ENCODE results near the gene TRIM44.

TRIM44 gene, protein sequence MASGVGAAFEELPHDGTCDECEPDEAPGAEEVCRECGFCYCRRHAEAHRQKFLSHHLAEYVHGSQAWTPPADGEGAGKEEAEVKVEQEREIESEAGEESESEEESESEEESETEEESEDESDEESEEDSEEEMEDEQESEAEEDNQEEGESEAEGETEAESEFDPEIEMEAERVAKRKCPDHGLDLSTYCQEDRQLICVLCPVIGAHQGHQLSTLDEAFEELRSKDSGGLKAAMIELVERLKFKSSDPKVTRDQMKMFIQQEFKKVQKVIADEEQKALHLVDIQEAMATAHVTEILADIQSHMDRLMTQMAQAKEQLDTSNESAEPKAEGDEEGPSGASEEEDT

GRCh38 chr11:35662649-35663407 lies at the start of gene TRIM44:
Gene TRIM44 (plus strand): TSS chr11:35662775. CDS start chr11:35663112, 337 bp downstream.
- peak; percentile 84 for DNase-seq

DNA sequence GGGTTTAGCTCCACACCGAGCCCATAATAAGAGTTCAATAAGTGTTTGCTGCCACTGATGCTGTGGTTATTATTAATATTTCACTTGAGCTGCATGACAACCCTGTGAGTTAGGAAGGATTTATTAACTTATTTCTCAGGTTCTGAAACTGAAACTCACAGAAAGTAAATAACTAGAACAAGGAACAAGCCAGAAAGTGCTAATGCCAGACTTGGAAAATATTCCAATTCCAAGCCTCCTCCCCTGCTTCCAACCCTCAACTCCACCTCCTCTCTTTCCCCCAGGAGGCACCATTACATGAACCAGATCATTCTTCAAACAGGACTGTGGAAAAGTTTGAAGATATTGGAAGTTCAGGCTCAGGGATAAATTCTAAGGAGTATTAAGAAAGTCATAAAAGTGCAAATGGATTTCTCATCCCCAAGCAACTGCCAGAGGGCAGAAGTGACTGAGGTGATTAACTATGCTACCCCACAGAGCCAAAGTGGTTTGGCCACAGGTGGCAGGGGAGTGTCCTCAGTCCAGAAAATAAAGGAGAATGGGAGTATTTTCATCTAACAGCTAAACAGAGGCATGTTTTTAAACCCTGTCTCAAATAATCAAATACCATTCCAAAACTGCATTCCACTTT lies 47.5 kb upstream of the TRIM44 start:
- no peak for DNase-seq

GRCh38 chr11:35615921-35616900 lies 46.4 kb upstream of the TRIM44 start:
- peak; percentile 27 for DNase-seq

DNA sequence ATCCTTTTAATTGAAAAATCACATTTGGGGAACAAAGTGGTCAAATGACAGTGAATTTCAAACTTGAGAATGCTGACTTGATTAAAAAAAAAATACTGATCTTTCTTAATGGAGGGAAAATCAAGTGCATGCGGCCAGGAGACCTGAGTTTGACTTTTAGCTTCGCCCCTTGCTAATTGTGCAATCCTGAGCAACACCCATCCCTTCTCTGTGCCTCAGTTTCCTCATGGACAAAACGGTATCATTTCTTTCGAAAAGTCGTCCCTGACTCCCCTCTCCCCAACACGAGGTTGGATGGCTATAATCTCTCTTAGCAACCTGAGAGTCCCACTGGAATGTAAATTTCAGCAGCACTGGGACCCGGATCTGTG lies 45.3 kb upstream of the TRIM44 start:
- no peak for DNase-seq

- DNase-seq: no peak
Observed at GRCh38 chr11:35617687-35618496, 44.7 kb upstream of the TRIM44 start, which contains the start of gene FJX1. Gene FJX1 (plus strand): TSS chr11:35618460. CDS start chr11:35618637, 177 bp downstream.

DNA sequence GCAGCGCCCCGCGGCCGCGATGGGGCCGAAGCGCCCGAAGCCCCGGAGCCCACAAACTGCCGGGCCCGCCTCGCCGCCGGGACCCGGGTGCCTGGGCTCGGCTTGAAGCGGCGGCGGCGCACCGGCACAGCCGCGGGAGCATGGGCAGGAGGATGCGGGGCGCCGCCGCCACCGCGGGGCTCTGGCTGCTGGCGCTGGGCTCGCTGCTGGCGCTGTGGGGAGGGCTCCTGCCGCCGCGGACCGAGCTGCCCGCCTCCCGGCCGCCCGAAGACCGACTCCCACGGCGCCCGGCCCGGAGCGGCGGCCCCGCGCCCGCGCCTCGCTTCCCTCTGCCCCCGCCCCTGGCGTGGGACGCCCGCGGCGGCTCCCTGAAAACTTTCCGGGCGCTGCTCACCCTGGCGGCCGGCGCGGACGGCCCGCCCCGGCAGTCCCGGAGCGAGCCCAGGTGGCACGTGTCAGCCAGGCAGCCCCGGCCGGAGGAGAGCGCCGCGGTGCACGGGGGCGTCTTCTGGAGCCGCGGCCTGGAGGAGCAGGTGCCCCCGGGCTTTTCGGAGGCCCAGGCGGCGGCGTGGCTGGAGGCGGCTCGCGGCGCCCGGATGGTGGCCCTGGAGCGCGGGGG lies 44.0 kb upstream of the TRIM44 start:
- DNase-seq: no peak

DNA sequence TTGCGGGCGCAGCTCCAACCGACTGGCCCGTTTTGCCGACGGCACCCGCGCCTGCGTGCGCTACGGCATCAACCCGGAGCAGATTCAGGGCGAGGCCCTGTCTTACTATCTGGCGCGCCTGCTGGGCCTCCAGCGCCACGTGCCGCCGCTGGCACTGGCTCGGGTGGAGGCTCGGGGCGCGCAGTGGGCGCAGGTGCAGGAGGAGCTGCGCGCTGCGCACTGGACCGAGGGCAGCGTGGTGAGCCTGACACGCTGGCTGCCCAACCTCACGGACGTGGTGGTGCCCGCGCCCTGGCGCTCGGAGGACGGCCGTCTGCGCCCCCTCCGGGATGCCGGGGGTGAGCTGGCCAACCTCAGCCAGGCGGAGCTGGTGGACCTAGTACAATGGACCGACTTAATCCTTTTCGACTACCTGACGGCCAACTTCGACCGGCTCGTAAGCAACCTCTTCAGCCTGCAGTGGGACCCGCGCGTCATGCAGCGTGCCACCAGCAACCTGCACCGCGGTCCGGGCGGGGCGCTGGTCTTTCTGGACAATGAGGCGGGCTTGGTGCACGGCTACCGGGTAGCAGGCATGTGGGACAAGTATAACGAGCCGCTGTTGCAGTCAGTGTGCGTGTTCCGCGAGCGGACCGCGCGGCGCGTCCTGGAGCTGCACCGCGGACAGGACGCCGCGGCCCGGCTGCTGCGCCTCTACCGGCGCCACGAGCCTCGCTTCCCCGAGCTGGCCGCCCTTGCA lies 43.3 kb upstream of the TRIM44 start:
- peak; percentile 20 for DNase-seq

DNA sequence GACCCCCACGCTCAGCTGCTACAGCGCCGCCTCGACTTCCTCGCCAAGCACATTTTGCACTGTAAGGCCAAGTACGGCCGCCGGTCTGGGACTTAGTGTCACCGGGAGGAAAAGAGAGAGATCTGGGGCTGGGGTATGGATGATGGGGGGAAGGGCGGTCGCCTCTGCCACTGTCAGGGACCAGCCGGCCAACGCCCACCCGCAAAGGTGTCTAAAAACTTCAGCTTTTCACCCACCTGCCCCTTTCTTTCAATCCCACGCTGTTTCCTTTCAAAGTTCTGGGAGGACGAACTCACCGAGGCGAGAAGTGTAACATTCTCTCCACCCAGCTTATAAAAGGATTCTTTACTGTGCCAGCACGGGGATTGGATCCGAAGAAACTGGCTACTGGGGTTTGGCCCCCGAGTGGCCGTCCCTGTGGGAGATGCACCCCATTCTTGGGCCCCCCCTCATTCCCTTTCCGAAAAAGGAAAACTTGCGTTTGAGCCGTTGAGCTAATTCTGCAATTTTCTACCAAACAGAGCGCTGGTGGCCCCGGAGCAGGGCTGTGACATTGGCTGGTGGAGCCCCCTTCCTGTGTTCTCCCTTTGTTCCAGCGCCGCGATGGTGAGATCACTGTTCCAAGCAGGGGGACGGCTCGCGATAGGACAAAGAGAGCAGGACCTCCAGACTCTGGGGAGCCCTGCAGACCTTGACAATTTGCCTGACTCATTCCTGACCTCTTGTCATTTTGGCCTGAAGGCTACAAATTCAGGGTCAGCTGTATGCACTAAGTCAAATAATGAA lies 42.5 kb upstream of the TRIM44 start:
- DNase-seq: no peak

GRCh38 chr11:35620795-35621194 lies 41.8 kb upstream of the TRIM44 start:
- no peak for DNase-seq

DNA sequence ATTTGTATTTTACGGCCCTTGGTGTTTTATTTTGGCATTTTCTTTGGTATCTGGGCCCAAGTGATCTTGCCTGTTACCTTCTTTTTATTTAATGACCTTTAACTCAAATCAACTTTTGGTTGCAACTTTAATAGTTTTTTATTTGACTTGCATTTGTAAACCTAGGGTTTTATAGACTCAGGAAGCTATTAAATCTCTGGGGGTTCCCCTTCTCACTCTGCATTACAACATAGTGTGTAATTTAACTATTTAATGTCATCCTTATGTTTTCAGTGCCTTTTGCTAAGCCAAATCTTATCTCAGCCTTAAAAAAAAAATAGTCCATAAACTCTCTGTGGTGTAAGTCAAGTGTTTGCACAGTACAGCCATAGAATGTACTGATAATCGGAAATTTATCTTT lies 41.0 kb upstream of the TRIM44 start:
- DNase-seq: no peak

GRCh38 chr11:35622070-35622469 lies 40.5 kb upstream of the TRIM44 start:
- DNase-seq: no peak

DNA sequence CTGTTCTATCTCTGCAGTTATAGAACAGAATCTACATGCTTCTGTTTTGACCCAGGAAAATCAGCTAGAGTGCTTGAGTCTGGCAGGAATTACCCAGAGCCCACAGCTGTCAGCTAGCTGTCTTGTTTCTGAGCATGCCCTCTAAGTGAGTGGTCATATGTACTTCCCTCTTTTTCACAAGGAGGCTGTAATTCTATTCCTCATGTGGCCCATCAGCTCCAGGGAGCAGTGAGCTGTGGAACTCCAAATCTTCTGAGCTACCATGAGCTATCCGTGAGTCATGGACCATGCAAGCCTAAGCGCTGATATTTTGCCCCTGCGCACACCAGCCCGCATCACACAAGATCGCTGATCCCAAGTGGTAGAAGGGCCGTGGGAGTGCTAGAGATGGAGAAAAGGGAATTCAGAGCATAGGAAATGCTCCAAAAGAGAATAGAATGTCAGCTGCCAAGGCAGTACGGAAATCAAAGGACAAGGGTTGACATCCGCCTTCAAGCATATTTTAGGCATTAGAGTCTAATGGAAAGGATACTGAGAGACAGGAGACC lies 38.9 kb upstream of the TRIM44 start:
- DNase-seq: no peak

- DNase-seq: no peak
Observed at GRCh38 chr11:35624316-35624715, 38.3 kb upstream of the TRIM44 start.

DNA sequence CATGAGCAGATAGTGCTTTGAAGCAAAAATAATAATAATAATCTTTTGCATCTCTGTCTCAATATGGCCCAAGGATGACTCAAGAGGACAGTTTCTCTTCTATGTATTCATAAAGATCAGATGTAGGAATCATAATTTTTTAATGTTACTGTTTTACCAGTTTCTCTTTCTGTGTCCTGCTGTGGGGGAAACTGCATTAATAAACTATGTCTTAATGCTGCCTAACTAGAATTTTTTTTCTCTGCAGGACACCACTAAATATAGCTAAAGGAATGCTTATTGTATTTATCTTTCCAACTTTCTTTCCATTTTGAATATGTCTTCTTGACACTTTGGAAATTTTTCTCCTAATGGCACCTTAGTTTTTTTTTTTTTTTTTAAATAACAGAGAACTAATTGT lies 37.8 kb upstream of the TRIM44 start:
- DNase-seq: no peak

DNA sequence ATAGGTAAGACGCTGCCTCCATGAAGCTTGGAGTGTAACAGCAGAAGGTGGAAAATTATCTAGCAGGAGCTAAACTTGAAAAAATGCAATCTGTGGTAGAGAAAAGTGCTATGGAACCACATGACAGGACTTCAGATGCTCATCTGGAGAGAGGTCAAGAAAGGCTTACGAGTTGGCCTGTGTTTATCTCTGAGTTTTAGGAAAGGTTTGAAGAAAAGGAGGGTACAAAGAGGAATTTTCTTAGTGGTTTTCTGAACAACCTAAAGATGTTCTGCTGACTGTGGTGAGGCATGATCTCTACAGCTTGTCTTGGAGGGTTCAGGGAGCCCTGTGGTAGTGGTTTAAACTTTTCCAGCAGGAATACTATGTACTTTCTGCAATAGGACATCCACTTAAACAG lies 36.1 kb upstream of the TRIM44 start:
- no peak for DNase-seq

GRCh38 chr11:35629511-35629910 lies 33.1 kb upstream of the TRIM44 start:
- DNase-seq: no peak

DNA sequence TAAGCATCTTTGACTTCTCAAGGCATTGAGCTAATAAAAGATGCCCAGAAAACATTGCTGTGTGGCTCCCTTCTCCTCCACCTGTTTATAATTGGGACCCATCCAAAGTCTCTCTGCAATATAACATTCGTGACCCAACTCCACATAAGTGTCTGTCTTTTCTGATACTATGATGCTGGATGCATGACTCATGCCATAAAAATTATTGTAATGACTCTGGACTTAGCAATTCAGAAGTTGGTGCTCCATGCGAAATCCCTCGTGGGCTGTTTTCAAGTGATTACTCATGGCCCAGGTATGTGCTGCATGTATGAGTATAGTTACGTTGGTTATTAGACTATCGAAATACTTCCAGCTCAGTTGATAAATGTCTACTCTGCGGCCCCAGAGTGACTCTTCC lies 32.7 kb upstream of the TRIM44 start:
- no peak for DNase-seq

GRCh38 chr11:35631891-35632290 lies 30.7 kb upstream of the TRIM44 start:
- no peak for DNase-seq

DNA sequence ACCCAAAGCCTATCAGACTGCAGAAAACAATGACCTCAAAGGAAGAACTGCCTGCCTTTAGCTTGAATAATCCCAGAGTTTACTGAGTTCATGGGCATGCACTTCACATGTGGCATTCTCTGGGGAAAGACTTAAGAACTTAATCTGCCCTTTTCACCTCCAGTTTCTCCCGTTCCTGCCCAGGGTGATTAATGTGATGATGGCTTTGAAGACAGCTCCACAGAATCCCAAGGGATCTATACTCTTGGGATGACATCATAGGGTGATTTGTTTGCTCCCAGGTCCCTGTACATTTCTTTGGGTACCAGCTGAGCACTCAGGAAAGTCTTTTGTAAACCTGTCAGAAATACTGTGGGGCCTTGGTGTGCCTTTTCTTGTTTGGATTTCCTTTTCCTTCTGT lies 30.3 kb upstream of the TRIM44 start:
- no peak for DNase-seq
